Aorta (tissue), 5 donors: Measurements from ENCODE around the gene TAS2R38. TPM values are rescaled to one million over a fixed set of nuclear protein-coding genes. Genes with fewer than 3 reads are reported as not detected.
A peak's percentile ranks its signal among the peaks of the same experiment; 100 is the strongest.
"Not testable (repeated sequence)": the region's sequence is repeated elsewhere in the genome, so short reads cannot be mapped to it uniquely, and the experiment has no call there.

Experiments used
- ATAC-seq: fragments of 200-7000 bp; cut with Tn5 transposase; one replicate; pipeline ENCODE4 v1.9.1; 2022; ENCODE audit warnings: moderate library complexity; ENCODE audit not compliant: low FRiP score
- DNase-seq, 2 donors: peaks; one replicate each; pipeline ENCODE4 v3.0.0-alpha.2; 2020
- H3K27ac ChIP-seq, 2 donors: one replicate each; pipeline ENCODE4 v1.5.1; 2013; ENCODE audit warnings: low read length in 2 of 2, mild to moderate bottlenecking in 2 of 2, moderate library complexity in 2 of 2, control low read depth in 1 of 2, inconsistent platforms in 1 of 2, low read depth in 1 of 2
- H3K27me3 ChIP-seq, 2 donors: one replicate each; pipeline ENCODE4 v1.6.1; 2013; ENCODE audit warnings: control low read depth in 1 of 2, low read length in 1 of 2, mild to moderate bottlenecking in 1 of 2, moderate library complexity in 1 of 2; ENCODE audit not compliant: insufficient read depth in 2 of 2, control insufficient read depth in 1 of 2
- H3K36me3 ChIP-seq, 2 donors: one replicate each; pipeline ENCODE4 v1.6.1; 2013; ENCODE audit warnings: control low read depth in 1 of 2, low read length in 1 of 2, mild to moderate bottlenecking in 1 of 2; ENCODE audit not compliant: insufficient read depth in 2 of 2, control insufficient read depth in 1 of 2
- H3K4me1 ChIP-seq, 2 donors: one replicate each; pipeline ENCODE4 v1.6.1; 2013; ENCODE audit warnings: low read length in 2 of 2, control low read depth in 1 of 2, mild to moderate bottlenecking in 1 of 2, moderate library complexity in 1 of 2; ENCODE audit not compliant: insufficient read depth in 2 of 2, control insufficient read depth in 1 of 2
- H3K4me3 ChIP-seq, 2 donors: one replicate each; pipeline ENCODE4 v1.5.1; 2013; ENCODE audit warnings: low read length in 2 of 2, control low read depth in 1 of 2, mild to moderate bottlenecking in 1 of 2
- H3K9me3 ChIP-seq: one replicate; pipeline ENCODE4 v1.6.1; 2013; ENCODE audit warnings: mild to moderate bottlenecking, low read length; ENCODE audit not compliant: control insufficient read depth
- WGBS, 2 donors: extraction: QIAGEN DNeasy Blood & Tissue Kit; methylation state at CpG; one replicate each; pipeline ENCODE4 v1.1.7; 2013; 5-methylcytosine and 5-hydroxymethylcytosine counted together
- intact Hi-C, 2 donors: fragments of 100-400 bp; cut with DNase I; formaldehyde crosslinking; loops; one replicate each; pipeline versions ENCODE4 v1.14.2 to v1.15.0; 2022
- polyA plus RNA-seq, 2 donors: library from polyadenylated mRNA; stranded (reverse); fragments of 200-250 nt; gene quantifications; one replicate each; pipeline ENCODE4 v1.2.3, GENCODE V29; 2013
- total RNA-seq, 2 donors: library from RNA; stranded (reverse); fragmentation: NEBNext Ultra II Directional; extraction: Animal tissue kit (Norgen Biotek cat#: 25700); gene quantifications; one replicate each; pipeline ENCODE4 v1.2.1, GENCODE V29; 2021
- donor health status: healthy with polysubstance abuse.
- donor health status: Bipolar disorder and iron deficiency.
- donor health status: DM: no; HTN: no; CAD: no.
- donor health status: DM: no; HTN: no; CAD: no.
- donor health status: DM: yes; HTN: yes; CAD: no.

The TAS2R38 gene
- total and polyA plus RNA-seq, 4 donors: not detected

DNA sequence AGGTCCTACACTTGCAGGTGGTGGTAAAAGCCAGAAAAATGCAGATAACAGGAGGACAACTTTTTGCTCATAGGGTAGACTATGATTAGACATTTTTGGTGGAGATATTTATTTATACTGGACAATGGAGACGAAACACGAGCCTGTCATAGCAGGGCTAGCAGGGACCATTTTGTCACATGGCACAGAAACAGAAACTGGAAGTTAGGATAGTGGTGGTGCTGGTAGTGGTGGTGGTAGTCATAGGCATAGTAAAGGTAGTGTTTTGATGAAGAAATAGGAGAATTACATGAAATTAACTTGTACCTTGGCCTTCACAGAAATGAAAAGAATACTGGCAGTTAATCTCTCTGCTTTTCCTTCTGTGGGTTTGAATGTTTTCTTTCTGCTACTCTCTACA is 13.3 kb upstream of the TAS2R38 start:
- no peaks in the 10 kb centered on the region for H3K36me3 ChIP-seq
- WGBS, 2 donors: 27 to 31% methylated on average over 2 of the region's 2 CpGs
- no peaks in the 10 kb centered on the region for H3K4me1 ChIP-seq
- ATAC-seq: no peak
- no peak for DNase-seq
- intact Hi-C loops: no loop called here
- no peak overlapping the region for H3K4me3 ChIP-seq
- H3K27ac ChIP-seq: no peak overlapping the region
- no peaks in the 10 kb centered on the region for H3K9me3 ChIP-seq
- H3K27me3 ChIP-seq: no peaks in the 10 kb centered on the region

DNA sequence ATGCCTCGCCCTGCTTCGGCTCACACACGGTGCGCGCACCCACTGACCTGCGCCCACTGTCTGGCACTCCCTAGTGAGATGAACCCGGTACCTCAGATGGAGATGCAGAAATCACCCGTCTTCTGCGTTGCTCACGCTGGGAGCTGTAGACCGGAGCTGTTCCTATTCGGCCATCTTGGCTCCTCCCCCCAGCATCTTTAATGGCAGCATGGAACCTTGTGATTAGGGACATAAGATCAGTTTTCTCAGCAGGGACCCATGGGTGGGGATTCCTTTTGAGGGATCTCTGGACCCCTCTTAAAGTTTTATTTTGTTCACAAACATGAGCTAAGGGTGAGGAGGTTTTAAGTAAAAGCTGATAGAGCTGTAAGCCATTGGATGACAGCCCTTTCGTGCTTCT is 12.4 kb upstream of the TAS2R38 start:
- H3K27ac ChIP-seq, H3K4me1 ChIP-seq, H3K9me3 ChIP-seq, intact Hi-C loops, H3K4me3 ChIP-seq, H3K27me3 ChIP-seq, H3K36me3 ChIP-seq, ATAC-seq, DNase-seq: not testable (repeated sequence)
- 92 to 93% methylated on average over 8 to 12 of the region's 13 CpGs for WGBS, 2 donors

DNA sequence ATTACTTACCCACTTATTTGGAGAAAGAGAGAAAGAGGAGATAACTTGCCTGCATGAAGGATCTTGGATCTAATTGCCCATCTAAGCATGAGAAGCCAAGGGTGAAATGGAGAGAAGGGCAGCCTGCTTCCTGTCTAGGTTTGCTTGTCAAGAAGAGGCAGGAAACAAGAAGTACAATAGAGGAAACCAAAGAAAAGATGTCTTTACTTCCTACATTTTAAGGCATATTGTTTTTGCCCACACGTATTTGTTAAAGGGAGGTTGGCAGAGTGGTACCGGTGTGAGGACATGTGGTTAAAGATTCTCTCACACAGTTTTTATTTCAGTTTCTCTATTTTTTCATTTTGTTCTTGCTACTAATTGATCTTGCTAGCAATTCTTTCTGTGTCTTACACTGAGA is 6.0 kb upstream of the TAS2R38 start:
- Histone ChIP-seq H3K27me3 (no peaks in the 10 kb centered on the region), H3K4me1 (no peaks in the 10 kb centered on the region), H3K4me3 (no peak overlapping the region), H3K36me3 (no peaks in the 10 kb centered on the region), H3K27ac (no peak overlapping the region), H3K9me3 (no peaks in the 10 kb centered on the region)
- DNase-seq (no peak), ATAC-seq (no peak)
- intact Hi-C loops: loop anchor here (5.0 to 10.0 kb wide), 3 partner anchors 105 to 323 kb away; no protein-coding TSS in a partner anchor
- 93 to 96% methylated on average over 2 of the region's 2 CpGs for WGBS, 2 donors

DNA sequence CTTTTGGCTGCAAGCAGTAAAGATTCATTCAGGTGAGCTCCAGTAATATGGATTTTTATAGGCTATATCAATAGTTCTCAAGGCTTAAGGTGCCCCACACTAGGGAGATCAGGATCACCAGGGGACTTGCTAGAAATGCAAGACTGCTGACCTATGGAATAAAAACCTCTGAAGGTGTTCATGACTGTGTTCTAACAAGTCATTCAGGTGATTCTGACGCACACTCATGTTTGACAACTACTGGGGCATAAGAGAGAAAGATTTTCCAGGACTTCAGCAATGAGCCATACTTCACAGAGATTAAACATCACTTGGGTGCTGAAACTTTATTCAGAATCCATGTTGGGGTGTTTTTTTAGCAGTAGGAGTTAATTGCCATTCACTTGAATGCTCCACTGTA is 4.8 kb upstream of the TAS2R38 start:
- H3K4me1 ChIP-seq: no peaks in the 10 kb centered on the region
- no peaks in the 10 kb centered on the region for H3K36me3 ChIP-seq
- DNase-seq (no peak), ATAC-seq (no peak)
- H3K9me3 ChIP-seq: no peaks in the 10 kb centered on the region
- 91 to 93% methylated on average over 1 of the region's 1 CpG for WGBS, 2 donors
- H3K27me3 ChIP-seq: no peaks in the 10 kb centered on the region
- intact Hi-C loops: loop anchor here (5.0 to 10.0 kb wide), 3 partner anchors 106 to 324 kb away; no protein-coding TSS in a partner anchor
- no peak overlapping the region for H3K4me3 ChIP-seq
- no peak overlapping the region for H3K27ac ChIP-seq

DNA sequence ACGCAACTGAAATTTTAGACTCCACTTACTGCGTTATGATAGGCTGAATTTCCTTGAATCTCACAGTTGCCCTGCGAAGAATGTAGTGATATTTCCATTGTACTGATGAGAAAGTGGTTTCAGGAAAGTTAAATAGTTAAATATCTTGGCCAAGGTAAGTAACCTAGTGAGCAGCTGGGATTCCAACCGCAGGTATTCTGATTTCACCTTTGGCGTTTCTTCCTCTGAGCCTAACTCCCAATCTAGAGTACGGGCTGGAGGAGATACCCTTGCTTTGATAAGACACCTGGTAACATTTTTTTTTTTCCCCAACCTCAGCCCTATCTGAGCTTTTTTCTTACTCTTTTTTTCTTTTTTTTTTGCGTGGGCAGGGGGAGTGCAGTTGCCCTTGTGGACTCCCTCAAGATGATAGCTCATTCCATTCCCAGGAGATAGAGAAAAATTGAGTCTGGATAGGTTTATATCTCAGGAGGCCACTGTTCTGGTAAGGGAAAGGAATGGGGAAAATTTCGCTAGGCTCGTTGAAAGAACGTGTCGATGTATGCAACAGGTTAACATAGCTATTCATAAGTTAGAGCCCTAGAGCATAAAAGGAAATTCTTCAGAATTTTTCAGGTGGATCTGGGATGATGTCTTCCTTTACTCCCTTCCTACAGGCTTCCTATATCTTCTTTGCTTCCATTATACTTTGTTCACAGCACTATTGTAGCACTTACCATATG is 3.1 kb upstream of the TAS2R38 start:
- no peak for ATAC-seq
- H3K36me3 ChIP-seq: no peaks in the 10 kb centered on the region
- WGBS, 2 donors: 49 to 50% methylated on average over 11 of the region's 11 CpGs

DNA sequence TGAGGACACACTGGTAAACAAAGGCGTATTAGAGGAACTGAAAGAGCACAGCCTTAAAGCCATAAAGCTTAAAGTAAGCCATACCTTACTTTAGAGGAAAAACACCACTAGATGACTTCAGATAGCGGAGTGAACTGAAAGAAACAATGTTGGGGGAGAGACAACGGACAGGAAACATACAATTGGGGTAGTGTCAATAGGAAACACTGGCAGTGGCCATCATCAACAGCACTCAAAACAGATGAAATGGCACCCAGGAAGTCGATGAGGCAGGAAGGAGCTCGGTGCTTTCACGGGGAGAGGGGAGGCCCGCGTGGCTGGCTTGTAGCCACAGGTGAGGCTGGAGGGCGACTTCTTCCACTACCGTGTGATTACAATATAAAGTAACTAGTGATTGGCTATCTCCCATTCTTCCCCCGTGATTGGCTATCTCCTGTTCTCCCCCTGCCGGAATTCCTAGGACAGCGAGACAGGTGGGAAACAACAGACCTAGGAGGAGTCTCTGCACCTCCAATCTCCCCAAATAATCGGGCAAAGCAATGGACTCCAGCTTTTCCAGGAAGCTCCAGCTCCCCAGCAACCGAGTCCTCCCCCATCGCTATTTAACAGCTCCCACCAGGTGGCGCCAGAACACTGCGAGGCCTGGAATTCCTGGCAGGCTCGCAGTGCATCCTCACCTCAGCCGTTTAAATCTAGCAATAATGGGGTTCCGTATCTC is 2.4 kb upstream of the TAS2R38 start:
- 13 to 15% methylated on average over 21 of the region's 21 CpGs for WGBS, 2 donors
- H3K27me3 ChIP-seq: no peaks in the 10 kb centered on the region
- H3K4me1 ChIP-seq: no peaks in the 10 kb centered on the region
- H3K27ac ChIP-seq: no peak overlapping the region
- ATAC-seq (no peak), DNase-seq (peak; percentile 83 to 89)
- H3K9me3 ChIP-seq: no peaks in the 10 kb centered on the region
- intact Hi-C loops: loop anchor here (2.0 to 10.0 kb wide), 4 partner anchors 109 to 326 kb away; no protein-coding TSS in a partner anchor
- no peak overlapping the region for H3K4me3 ChIP-seq
- no peaks in the 10 kb centered on the region for H3K36me3 ChIP-seq

More for the DNA sequence above, 3.1 kb upstream of the TAS2R38 start:
- intact Hi-C loops: loop anchor here (2.0 to 10.0 kb wide), 4 partner anchors 108 to 326 kb away; no protein-coding TSS in a partner anchor
- Histone ChIP-seq H3K4me3 (no peak overlapping the region), H3K9me3 (no peaks in the 10 kb centered on the region), H3K27ac (no peak overlapping the region), H3K27me3 (no peaks in the 10 kb centered on the region), H3K4me1 (no peaks in the 10 kb centered on the region)
- no peak for DNase-seq

DNA sequence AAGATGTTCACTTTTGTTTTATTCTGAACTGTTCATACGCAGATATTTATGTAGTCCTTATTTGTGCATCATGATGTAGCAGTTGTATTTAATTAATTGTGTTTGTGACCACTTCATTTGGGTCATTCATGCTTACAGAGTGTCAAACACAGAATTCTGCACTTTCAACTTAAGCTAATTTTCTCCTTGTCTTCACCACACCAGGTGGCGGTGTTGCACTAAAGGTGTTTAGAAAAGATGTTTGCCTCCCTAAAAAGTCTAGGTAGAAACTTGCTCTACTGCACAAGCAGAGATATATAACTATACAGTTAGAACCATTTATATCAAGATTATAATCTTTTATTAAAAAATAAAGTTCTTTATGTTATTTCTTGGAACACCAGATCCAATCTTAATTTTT is 1.3 kb upstream of the TAS2R38 start:
- 82 to 84% methylated on average over 2 of the region's 2 CpGs for WGBS, 2 donors
- intact Hi-C loops: loop anchor here (5.0 to 10.0 kb wide), 3 partner anchors 110 to 327 kb away; no protein-coding TSS in a partner anchor
- ATAC-seq: no peak

DNA sequence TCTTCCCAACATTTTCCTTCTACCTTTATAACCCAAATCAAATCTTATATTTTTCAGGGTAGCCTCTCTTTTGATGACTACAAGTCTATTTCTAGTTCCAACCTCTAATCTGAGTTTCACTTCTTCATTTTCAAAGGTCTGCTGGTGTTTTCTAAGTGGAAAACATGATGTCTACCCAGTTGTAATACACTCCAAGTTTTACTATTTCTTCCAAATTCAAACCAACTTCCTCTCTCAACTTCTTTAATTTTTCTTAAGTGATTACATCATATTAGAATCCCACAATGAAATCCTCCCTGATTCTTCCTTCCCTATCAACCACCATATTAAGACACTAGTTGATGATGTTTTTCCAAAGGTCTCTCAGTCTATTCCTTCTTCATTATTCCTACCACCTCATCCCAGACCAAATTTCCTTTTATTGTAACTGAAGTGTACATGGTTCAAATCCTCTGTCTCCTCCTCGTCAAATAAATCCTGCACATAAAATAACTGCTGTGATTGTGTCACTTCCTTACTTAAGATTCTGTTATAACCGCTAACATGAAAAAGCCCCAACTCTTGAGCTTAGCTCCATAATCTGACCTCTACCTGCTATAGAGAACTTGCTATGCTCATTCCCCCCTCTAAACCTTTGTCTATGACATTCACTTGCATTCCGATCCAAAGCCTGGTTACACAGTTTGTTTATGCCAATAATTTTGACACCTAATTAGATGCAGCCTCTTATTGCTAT is 12.7 kb downstream of the TAS2R38 start:
- intact Hi-C loops: no loop called here
- ATAC-seq: no peak
- H3K4me3 ChIP-seq: no peak overlapping the region
- H3K27ac ChIP-seq: no peak overlapping the region
- no peaks in the 10 kb centered on the region for H3K9me3 ChIP-seq
- no peaks in the 10 kb centered on the region for H3K27me3 ChIP-seq
- no peaks in the 10 kb centered on the region for H3K4me1 ChIP-seq
- H3K36me3 ChIP-seq: no peaks in the 10 kb centered on the region
- WGBS, 2 donors: 84 to 86% methylated on average over 3 of the region's 3 CpGs
- no peak for DNase-seq

More for the DNA sequence above, 1.3 kb upstream of the TAS2R38 start:
- H3K27ac ChIP-seq: no peak overlapping the region
- no peaks in the 10 kb centered on the region for H3K4me1 ChIP-seq
- H3K27me3 ChIP-seq: no peaks in the 10 kb centered on the region
- no peaks in the 10 kb centered on the region for H3K9me3 ChIP-seq
- H3K4me3 ChIP-seq: no peak overlapping the region
- no peaks in the 10 kb centered on the region for H3K36me3 ChIP-seq
- no peak for DNase-seq
